ENCODE measurements around the gene ACTR5. TPM values are rescaled to one million over a fixed set of nuclear protein-coding genes. Genes with fewer than 3 reads are reported as not detected.

The ACTR5 gene
- 8.4 and 10.4 TPM in 2 replicates for total RNA-seq (2014; rRNA removed; shearing (Covaris generic))
- 7.2 and 10.9 TPM in 2 replicates for polyA plus RNA-seq (2015; cell fraction: cytosol; rRNA removed)
- 43.0 and 50.2 TPM in 2 replicates for polyA plus RNA-seq (2015; cell fraction: nucleus; rRNA removed)

- peak; percentile 92 for DNase-seq (ENCODE audit: low read depth, low spot score)
- in situ Hi-C loops (cut with HindIII; ENCODE audit: low pct_unique_long_range_greater_than_20kb, low sequenced_read_pairs): no loop called here
Measured at GRCh38 chr20:38748097-38748860, at the start of gene ACTR5. TSS of gene ACTR5 (plus strand) at chr20:38748460. CDS start at chr20:38748479, 19 bp downstream.

- in situ Hi-C loops (cut with HindIII; ENCODE audit: low pct_unique_long_range_greater_than_20kb, low sequenced_read_pairs): no loop called here
- no peak for DNase-seq (ENCODE audit: low read depth, low spot score)
Measured at GRCh38 chr20:38698541-38698940, 49.7 kb upstream of the ACTR5 start.

- in situ Hi-C loops (cut with HindIII; ENCODE audit: low pct_unique_long_range_greater_than_20kb, low sequenced_read_pairs): no loop called here
- DNase-seq (ENCODE audit: low read depth, low spot score): no peak
Measured at GRCh38 chr20:38700141-38700540, 48.1 kb upstream of the ACTR5 start.

GRCh38 chr20:38700926-38701325 lies 47.3 kb upstream of the ACTR5 start:
- in situ Hi-C loops (cut with HindIII; ENCODE audit: low pct_unique_long_range_greater_than_20kb, low sequenced_read_pairs): no loop called here
- no peak for DNase-seq (ENCODE audit: low read depth, low spot score)

- DNase-seq (ENCODE audit: low read depth, low spot score): no peak
- in situ Hi-C loops (cut with HindIII; ENCODE audit: low pct_unique_long_range_greater_than_20kb, low sequenced_read_pairs): no loop called here
Measured at GRCh38 chr20:38703526-38703925, 44.7 kb upstream of the ACTR5 start.

GRCh38 chr20:38704136-38704535 lies 44.1 kb upstream of the ACTR5 start:
- DNase-seq (ENCODE audit: low read depth, low spot score): no peak
- in situ Hi-C loops (cut with HindIII; ENCODE audit: low pct_unique_long_range_greater_than_20kb, low sequenced_read_pairs): no loop called here

- no peak for DNase-seq (ENCODE audit: low read depth, low spot score)
- in situ Hi-C loops (cut with HindIII; ENCODE audit: low pct_unique_long_range_greater_than_20kb, low sequenced_read_pairs): no loop called here
Measured at GRCh38 chr20:38706509-38706908, 41.8 kb upstream of the ACTR5 start.

GRCh38 chr20:38714308-38714707 lies 34.0 kb upstream of the ACTR5 start:
- no peak for DNase-seq (ENCODE audit: low read depth, low spot score)
- in situ Hi-C loops (cut with HindIII; ENCODE audit: low pct_unique_long_range_greater_than_20kb, low sequenced_read_pairs): no loop called here

GRCh38 chr20:38715646-38716045 lies 32.6 kb upstream of the ACTR5 start:
- in situ Hi-C loops (cut with HindIII; ENCODE audit: low pct_unique_long_range_greater_than_20kb, low sequenced_read_pairs): no loop called here
- DNase-seq (ENCODE audit: low read depth, low spot score): no peak

GRCh38 chr20:38722683-38723016 lies 25.6 kb upstream of the ACTR5 start:
- no peak for DNase-seq (ENCODE audit: low read depth, low spot score)
- in situ Hi-C loops (cut with HindIII; ENCODE audit: low pct_unique_long_range_greater_than_20kb, low sequenced_read_pairs): no loop called here

GRCh38 chr20:38723017-38723847 lies 25.0 kb upstream of the ACTR5 start:
- DNase-seq (ENCODE audit: low read depth, low spot score): no peak
- in situ Hi-C loops (cut with HindIII; ENCODE audit: low pct_unique_long_range_greater_than_20kb, low sequenced_read_pairs): no loop called here

- in situ Hi-C loops (cut with HindIII; ENCODE audit: low pct_unique_long_range_greater_than_20kb, low sequenced_read_pairs): no loop called here
- DNase-seq (ENCODE audit: low read depth, low spot score): no peak
Measured at GRCh38 chr20:38723848-38724625, 24.2 kb upstream of the ACTR5 start, which contains the start of gene SLC32A1. TSS of gene SLC32A1 (plus strand) at chr20:38724486. CDS start at chr20:38724725, 239 bp downstream.

GRCh38 chr20:38724626-38725147 lies 23.6 kb upstream of the ACTR5 start:
- in situ Hi-C loops (cut with HindIII; ENCODE audit: low pct_unique_long_range_greater_than_20kb, low sequenced_read_pairs): no loop called here
- no peak for DNase-seq (ENCODE audit: low read depth, low spot score)

- in situ Hi-C loops (cut with HindIII; ENCODE audit: low pct_unique_long_range_greater_than_20kb, low sequenced_read_pairs): no loop called here
- DNase-seq (ENCODE audit: low read depth, low spot score): no peak
Measured at GRCh38 chr20:38725148-38725901, 22.9 kb upstream of the ACTR5 start.

- in situ Hi-C loops (cut with HindIII; ENCODE audit: low pct_unique_long_range_greater_than_20kb, low sequenced_read_pairs): no loop called here
- DNase-seq (ENCODE audit: low read depth, low spot score): peak; percentile 73
Measured at GRCh38 chr20:38725931-38726803, 22.1 kb upstream of the ACTR5 start.

Data from SK-MEL-5 (cell line).